PC-9 (cell line): Measurements from ENCODE around the gene PDCD1LG2. TPM values are rescaled to one million over a fixed set of nuclear protein-coding genes. Genes with fewer than 3 reads are reported as not detected.
A peak's percentile ranks its signal among the peaks of the same experiment; 100 is the strongest.

Experiments
- BruUV-seq: library from RNA; stranded (reverse); fragments of 400-500 nt; replicated peaks from 2 replicates; lab custom pipeline; 2021; lab: Mats Ljungman, UMichigan
- CTCF ChIA-PET: fragments of 300-600 bp; sonication (Branson Sonifier 250); formaldehyde crosslinking; loops from one replicate; lab custom pipeline; 2022; ENCODE audit warnings: antibody characterized with exemption; lab: Charles Lee
- POLR2A ChIA-PET: fragments of 300-600 bp; sonication (Branson Sonifier 250); formaldehyde crosslinking; loops from one replicate; lab custom pipeline; 2022; ENCODE audit warnings: antibody characterized with exemption; ENCODE audit not compliant: unreplicated experiment; lab: Charles Lee
- DNase-seq, 2 experiments: peaks; one replicate each; pipeline versions ENCODE4 v3.0.0 to v3.0.0-alpha.2; 2015 to 2022; ENCODE audit warnings: mixed read lengths in 1 of 2
- H2AFZ ChIP-seq: fragments of 200-600 bp; sonication (generic); 2 replicates; pipeline ENCODE4 v1.8.1; 2017; ENCODE audit warnings: antibody characterized with exemption
- H3F3A ChIP-seq: fragments of 200-600 bp; sonication (generic); 2 replicates; pipeline ENCODE4 v1.8.1; 2017; ENCODE audit warnings: antibody characterized with exemption, mild to moderate bottlenecking, low read depth; ENCODE audit not compliant: insufficient read depth
- H3K27ac ChIP-seq: fragments of 200-600 bp; sonication (generic); 2 replicates; pipeline ENCODE4 v1.6.1; 2016; ENCODE audit warnings: mixed run types
- H3K27me3 ChIP-seq: fragments of 200-600 bp; sonication (generic); 2 replicates; pipeline ENCODE4 v1.6.1; 2016; ENCODE audit warnings: low read depth, mixed run types; ENCODE audit not compliant: insufficient read depth
- H3K36me3 ChIP-seq: fragments of 200-600 bp; sonication (generic); 2 replicates; pipeline ENCODE4 v1.6.1; 2016; ENCODE audit warnings: low read depth, mixed run types
- H3K4me1 ChIP-seq: fragments of 200-600 bp; sonication (generic); replicated peaks from 2 replicates; pipeline ENCODE4 v1.6.1; 2016; ENCODE audit warnings: mixed run types; ENCODE audit not compliant: insufficient read depth
- H3K4me2 ChIP-seq: fragments of 200-600 bp; sonication (generic); 2 replicates; pipeline ENCODE4 v1.6.1; 2017; ENCODE audit warnings: mixed run types
- H3K4me3 ChIP-seq: fragments of 200-600 bp; sonication (generic); 2 replicates; pipeline ENCODE4 v1.6.1; 2016; ENCODE audit warnings: mixed run types
- H3K79me2 ChIP-seq: fragments of 200-600 bp; sonication (generic); 2 replicates; pipeline ENCODE4 v1.6.1; 2017; ENCODE audit warnings: low read depth, mixed run types
- H3K9me2 ChIP-seq: fragments of 200-600 bp; sonication (generic); 2 replicates; pipeline ENCODE4 v1.8.1; 2017; ENCODE audit warnings: mild to moderate bottlenecking; ENCODE audit not compliant: insufficient read depth
- H3K9me3 ChIP-seq: fragments of 200-600 bp; sonication (generic); 2 replicates; pipeline ENCODE4 v1.8.1; 2016; ENCODE audit warnings: low read depth; ENCODE audit not compliant: insufficient read depth
- H4K20me1 ChIP-seq: fragments of 200-600 bp; sonication (generic); 2 replicates; pipeline ENCODE4 v1.8.1; 2017; ENCODE audit not compliant: insufficient read depth
- EZH2 ChIP-seq: fragments of 200-600 bp; sonication (generic); IDR thresholded peaks from 2 replicates; pipeline ENCODE4 v1.8.0; 2017; ENCODE audit warnings: antibody characterized with exemption, low read depth
- intact Hi-C: fragments of 100-400 bp; cut with micrococcal nuclease; formaldehyde crosslinking; loops from one replicate; pipeline ENCODE4 v1.10.0; 2022; ENCODE audit not compliant: unreplicated experiment
- total RNA-seq: library from RNA; stranded (reverse); gene quantifications from 2 replicates; pipeline ENCODE4 v1.2.3, GENCODE V29; 2021
- TF ChIP-seq, protein P1 (sequence below): fragments of 200-600 bp; sonication (generic); conservative IDR thresholded peaks from 2 replicates; pipeline ENCODE4 v1.6.1; 2017; ENCODE audit warnings: mixed run types, antibody characterized with exemption, mild to moderate bottlenecking, moderate library complexity

PDCD1LG2 gene
- total RNA-seq, 1 experiment from 2014 or later: 1.4 TPM

DNA sequence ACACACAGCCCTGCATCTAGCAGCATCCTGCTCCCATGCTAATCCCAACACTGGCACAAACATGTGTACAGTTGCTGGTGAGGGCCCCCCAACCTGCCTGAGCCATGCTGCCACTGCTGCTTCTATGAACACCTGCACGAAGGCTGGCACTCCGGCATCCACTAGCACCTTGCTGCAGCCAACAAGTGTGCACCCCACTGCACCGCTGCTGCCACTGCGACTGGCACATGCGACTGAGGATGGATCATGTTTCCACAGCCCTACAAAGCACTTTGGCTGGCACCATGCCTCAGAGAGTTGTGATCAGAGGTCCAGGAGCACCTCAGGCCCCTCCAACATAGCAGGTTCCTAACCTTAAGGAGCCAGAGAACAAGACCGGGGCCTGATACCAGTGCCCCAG is 7.8 kb upstream of the PDCD1LG2 start:
- intact Hi-C loops: no loop called here
- H3K27me3 ChIP-seq: no peaks in the 10 kb centered on the region
- H3K4me2 ChIP-seq: no peak overlapping the region
- DNase-seq: no peak
- H3K9me2 ChIP-seq: no peaks in the 10 kb centered on the region
- ChIA-PET POLR2A (no interaction called here), CTCF (no interaction called here)
- no peaks in the 10 kb centered on the region for H3K79me2 ChIP-seq
- no peaks in the 10 kb centered on the region for H3F3A ChIP-seq
- H3K36me3 ChIP-seq: no peaks in the 10 kb centered on the region
- no peak overlapping the region for H3K27ac ChIP-seq
- no peaks in the 10 kb centered on the region for H3K4me1 ChIP-seq
- TF ChIP-seq EZH2: no peak
- TF ChIP-seq, protein P1, sequence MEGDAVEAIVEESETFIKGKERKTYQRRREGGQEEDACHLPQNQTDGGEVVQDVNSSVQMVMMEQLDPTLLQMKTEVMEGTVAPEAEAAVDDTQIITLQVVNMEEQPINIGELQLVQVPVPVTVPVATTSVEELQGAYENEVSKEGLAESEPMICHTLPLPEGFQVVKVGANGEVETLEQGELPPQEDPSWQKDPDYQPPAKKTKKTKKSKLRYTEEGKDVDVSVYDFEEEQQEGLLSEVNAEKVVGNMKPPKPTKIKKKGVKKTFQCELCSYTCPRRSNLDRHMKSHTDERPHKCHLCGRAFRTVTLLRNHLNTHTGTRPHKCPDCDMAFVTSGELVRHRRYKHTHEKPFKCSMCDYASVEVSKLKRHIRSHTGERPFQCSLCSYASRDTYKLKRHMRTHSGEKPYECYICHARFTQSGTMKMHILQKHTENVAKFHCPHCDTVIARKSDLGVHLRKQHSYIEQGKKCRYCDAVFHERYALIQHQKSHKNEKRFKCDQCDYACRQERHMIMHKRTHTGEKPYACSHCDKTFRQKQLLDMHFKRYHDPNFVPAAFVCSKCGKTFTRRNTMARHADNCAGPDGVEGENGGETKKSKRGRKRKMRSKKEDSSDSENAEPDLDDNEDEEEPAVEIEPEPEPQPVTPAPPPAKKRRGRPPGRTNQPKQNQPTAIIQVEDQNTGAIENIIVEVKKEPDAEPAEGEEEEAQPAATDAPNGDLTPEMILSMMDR: no peak
- no TSS peak for BruUV-seq
- no peak overlapping the region for H2AFZ ChIP-seq
- H3K9me3 ChIP-seq: no peaks in the 10 kb centered on the region
- no peak overlapping the region for H3K4me3 ChIP-seq
- H4K20me1 ChIP-seq: no peaks in the 10 kb centered on the region

DNA sequence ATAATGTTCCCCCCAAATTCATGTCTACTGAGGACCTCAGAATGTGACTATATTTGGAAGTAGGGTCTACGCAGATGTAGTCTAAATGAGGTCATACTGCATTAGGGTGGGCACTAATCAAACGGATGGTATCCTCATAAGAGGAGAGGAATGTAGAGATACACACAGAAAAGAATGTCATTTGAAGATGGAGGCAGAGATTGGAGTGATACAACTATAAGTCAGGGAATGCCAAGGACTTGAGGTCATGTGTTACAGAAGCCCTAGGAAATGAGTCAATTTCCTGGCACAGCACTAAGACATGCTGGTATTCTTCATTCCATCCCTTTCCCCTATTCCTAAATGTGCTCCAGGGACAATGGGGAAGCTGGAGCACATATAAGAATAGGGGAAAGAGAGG is 758 bp upstream of the PDCD1LG2 start:
- H4K20me1 ChIP-seq: no peaks in the 10 kb centered on the region
- BruUV-seq: no TSS peak
- H2AFZ ChIP-seq: no peak overlapping the region
- ChIA-PET POLR2A (no interaction called here), CTCF (no interaction called here)
- peak in 1 of 2 experiments; percentile 86 for DNase-seq
- H3K4me3 ChIP-seq: peak overlapping the region; percentile 53; the same call in 1 of the 2 replicates
- TF ChIP-seq EZH2: no peak
- TF ChIP-seq, protein P1: no peak
- no peaks in the 10 kb centered on the region for H3K9me3 ChIP-seq
- H3K4me2 ChIP-seq: peak overlapping the region; percentile 82
- H3K79me2 ChIP-seq: no peaks in the 10 kb centered on the region
- intact Hi-C loops: no loop called here
- no peaks in the 10 kb centered on the region for H3K9me2 ChIP-seq
- H3K27me3 ChIP-seq: no peaks in the 10 kb centered on the region
- H3K4me1 ChIP-seq: peaks cover 46% of the 10 kb centered on the region
- no peaks in the 10 kb centered on the region for H3K36me3 ChIP-seq
- H3K27ac ChIP-seq: peak overlapping the region; percentile 90
- H3F3A ChIP-seq: peaks cover 27% of the 10 kb centered on the region

DNA sequence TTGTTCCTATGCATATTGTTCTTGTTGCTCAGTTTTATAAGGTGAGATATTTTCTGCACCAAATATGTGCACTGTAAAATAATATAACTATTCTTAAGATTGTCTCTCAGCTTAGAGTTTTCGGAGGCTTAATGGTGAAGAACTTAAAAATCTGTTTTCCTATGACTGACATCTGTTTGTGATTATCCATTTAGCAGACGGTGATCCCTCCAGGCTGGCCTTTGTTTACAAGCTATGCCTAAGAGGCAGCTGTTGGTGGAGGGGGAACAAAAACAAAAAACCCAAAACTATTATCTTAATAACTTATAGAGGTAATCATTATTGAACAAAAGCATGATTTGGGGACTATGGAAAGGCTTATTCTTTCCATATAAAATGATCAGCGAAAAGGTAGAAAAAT is 658 bp downstream of the PDCD1LG2 start:
- peaks cover 46% of the 10 kb centered on the region for H3K4me1 ChIP-seq
- H3K4me3 ChIP-seq: peak overlapping the region; percentile 53
- H3K79me2 ChIP-seq: no peaks in the 10 kb centered on the region
- no peaks in the 10 kb centered on the region for H3K9me2 ChIP-seq
- CTCF ChIA-PET: interaction anchor here (1.0 kb wide), 1 partner anchor 90 kb away, joined by 7 read pairs; no protein-coding TSS in a partner anchor
- POLR2A ChIA-PET: no interaction called here
- H2AFZ ChIP-seq: peak overlapping the region; percentile 70
- no TSS peak for BruUV-seq
- H3F3A ChIP-seq: peaks cover 27% of the 10 kb centered on the region
- H3K4me2 ChIP-seq: peak overlapping the region; percentile 82
- no peaks in the 10 kb centered on the region for H3K9me3 ChIP-seq
- H3K27me3 ChIP-seq: no peaks in the 10 kb centered on the region
- peak overlapping the region; percentile 90 for H3K27ac ChIP-seq
- no peaks in the 10 kb centered on the region for H3K36me3 ChIP-seq
- intact Hi-C loops: loop anchor here (2.0 kb wide), 1 partner anchor 62 kb away; no protein-coding TSS in a partner anchor
- TF ChIP-seq EZH2: no peak
- TF ChIP-seq, protein P1: no peak
- DNase-seq: no peak
- no peaks in the 10 kb centered on the region for H4K20me1 ChIP-seq
